Fibroblast of skin of scalp (primary cell): ENCODE results near the gene RAB34.

Source experiments
- DNase-seq: peaks from one replicate; pipeline ENCODE4 v3.0.0-alpha.2; 2013

Gene RAB34

GRCh38 chr17:28684963-28685362 is 32.7 kb downstream of the RAB34 start:
- DNase-seq, result peak; percentile 46

GRCh38 chr17:28682655-28683054 is 35.0 kb downstream of the RAB34 start:
- DNase-seq, result no peak

- no peak for DNase-seq
These were observed 41.7 kb downstream of the RAB34 start for GRCh38 chr17:28675980-28676379.

- peak; percentile 66 for DNase-seq
These were observed 42.2 kb downstream of the RAB34 start for GRCh38 chr17:28675490-28675889.

- DNase-seq, result no peak
These were observed 47.8 kb downstream of the RAB34 start for GRCh38 chr17:28669918-28670317.

- DNase-seq, result no peak
These were observed 49.8 kb downstream of the RAB34 start for GRCh38 chr17:28667870-28668269.

GRCh38 chr17:28665994-28666393 is 51.7 kb downstream of the RAB34 start:
- no peak for DNase-seq
